ENCODE results near the gene CRACR2A.

The CRACR2A gene

DNA sequence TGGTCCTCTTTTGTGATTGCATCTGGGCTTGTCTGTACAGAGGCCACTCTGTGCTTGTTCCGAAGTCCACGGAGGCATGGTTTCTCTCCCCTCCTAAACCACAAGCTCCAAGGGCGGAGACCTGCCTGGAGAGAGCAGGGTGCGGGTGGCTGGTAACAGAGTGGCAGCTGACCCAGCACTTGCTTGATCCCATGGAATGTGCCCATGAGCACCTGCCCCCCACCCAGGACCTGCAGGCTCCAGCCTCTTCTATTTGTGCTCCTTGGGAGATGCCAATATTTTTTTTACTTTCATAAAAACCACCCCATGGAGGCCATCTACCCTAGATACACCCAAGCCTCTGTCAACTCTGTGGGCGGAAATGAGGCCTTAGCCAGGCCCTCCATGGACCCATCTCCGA lies 157.2 kb downstream of the CRACR2A start:
- DNase-seq, result no peak

DNA sequence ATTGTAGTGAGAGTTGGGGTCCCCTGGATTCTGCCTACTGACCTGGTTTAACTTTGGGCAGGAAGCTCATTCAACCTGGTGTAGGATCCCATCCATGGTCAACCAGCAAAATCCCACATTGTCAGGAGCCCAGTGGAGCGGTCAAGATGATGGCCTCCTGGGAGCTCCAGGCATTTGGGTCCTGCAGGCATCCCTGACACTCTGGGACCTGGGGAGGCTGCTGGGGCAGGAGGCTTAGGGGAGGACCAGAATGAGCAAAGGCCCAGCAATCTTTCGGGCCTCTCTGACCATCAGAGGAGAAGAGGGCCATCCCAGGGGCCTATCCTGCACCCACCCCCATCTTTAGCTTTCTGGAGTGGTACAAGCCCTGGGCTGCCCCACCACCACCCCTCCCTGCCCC lies 157.9 kb downstream of the CRACR2A start:
- no peak for DNase-seq

DNA sequence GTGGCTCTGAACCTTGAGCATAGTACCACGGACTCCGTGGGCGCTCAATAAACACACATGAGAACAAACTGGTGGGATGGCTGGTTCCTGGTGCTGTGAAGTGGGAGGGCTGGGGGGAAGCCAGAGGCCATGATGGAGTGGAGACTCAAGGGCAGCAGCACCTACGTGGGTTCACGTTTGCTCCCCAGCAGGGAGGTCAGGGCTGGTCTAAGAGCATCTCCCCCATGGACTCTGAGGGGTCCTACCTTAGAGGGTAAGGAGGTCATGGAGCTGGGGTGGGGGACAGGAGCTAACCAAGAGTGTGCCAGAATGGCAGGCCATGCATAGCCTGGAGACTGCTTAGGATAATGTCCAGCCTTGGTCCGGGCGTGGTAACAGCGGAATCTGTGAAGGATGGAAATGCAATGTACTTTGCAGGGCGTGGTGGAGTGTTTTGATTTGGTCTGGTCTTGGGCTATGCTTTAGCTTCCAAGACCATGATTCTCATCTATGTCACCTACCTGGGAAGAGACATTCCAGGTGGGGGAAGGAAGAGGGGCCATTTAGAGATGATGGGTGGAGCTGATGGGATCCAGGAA lies 158.9 kb downstream of the CRACR2A start:
- no peak for DNase-seq

DNA sequence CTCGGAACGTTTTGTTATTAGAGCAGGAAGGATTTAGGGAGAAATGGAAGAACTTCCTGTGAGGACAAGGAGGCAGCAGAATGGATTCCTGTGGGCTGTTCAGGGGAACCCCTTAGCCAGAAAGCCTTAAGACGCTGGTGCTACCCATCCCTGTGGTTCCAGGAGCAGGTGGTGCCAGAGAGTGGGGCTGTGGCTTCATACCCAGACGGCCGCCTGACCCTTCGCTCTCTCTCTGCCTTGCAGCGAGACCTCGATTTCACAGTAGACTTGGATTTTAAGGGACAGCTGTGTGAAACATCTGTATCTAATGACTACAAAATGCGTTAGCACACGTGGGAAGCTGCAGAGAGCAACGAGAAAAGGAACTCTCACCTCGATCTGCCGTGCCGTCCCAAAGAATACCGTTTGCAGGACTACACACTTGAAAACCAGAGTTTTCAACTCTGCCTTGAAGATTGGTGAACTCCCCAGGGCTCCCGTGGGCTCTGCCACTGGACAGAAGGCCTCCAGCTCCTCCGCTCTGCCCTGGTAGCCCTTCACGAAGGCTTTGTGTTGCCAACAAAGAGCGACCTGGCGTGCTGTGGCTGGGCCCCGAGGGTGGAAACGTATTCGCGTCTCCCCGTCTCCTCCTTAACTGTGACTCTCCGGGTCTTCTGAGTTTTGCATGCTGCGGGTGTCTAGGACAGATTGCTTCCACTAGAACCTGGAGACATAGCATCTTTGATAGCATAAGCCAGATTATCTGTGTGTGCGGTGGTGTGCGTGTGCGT lies 159.9 kb downstream of the CRACR2A start:
- no peak for DNase-seq

DNA sequence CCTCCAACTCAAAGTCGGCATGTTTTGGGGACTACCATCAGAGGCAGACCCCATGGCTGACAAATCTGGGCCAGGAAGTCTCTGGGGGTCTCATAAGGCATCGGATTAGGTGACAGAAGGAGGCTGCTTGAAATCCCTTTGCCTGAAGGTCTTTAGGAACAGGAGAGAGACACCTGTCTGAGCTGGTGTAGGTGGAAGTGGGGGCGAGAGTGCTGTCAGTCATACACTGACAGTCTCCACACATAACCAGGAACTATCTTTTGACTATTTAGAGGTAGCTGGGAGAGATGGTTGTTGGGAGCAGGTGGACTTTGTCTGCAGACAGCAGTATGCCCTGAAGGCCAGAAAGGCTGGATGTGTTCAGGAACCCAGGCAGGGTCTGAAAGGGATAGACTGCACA lies 163.2 kb downstream of the CRACR2A start:
- no peak for DNase-seq

DNA sequence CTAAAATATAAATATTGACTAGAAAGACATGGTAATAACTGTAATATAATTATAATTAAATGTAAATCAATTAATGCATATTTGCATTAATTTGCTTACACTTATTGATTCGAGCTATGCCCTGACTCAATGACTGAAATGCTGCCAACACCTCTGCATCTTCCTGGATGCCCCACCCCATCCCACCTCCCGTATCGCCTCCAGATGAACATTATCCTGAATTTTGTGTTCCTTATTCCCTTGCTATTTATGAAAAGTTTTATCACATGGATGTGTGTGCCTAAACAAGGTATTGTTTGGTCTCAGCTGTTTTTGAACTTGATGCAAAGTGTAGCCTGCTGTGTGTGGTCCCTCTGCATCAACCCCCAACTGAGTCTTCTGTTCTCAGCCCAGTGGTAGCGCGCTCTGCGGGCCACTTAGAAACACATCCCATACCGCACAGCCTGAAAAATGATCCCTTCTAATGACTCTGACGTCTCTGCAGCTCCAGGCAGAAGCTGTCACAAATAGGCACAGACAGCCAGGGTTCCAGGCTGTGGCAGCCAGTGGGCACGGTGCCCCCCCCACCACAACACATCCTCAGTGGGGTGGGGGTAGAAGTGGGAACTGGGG lies 165.4 kb downstream of the CRACR2A start:
- DNase-seq, result no peak

DNA sequence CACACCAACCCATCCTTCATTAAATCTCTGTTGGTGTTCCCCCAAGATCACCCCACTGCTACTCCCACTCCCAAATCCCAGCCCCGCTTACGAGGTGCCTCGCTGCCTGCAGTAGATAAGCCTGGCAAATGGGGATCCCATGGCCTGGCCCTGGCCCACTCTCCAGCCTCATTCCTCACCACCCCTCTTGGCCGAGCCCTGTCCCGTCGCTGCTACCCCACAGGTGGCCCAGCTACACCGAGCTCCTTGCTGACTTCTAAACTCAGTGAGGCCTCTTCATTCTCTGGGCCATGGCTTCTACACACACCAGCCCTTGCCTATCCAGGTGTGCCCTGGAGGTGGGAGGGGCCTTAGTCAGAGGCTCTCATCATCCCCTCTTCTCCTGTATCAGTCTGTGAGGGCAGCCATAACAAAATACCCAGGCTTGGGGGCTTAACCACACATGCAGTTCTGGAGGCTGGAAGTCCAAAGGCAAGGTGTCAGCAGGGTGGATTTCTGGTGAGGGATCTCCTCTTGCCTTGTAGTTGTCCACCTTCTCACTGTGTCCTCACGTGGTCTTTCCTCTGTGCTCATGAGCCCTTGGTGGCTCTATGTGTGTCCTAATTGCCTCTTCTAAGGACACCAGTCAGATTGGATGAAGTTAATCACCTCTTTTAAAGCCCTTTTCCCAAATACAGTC lies 169.1 kb downstream of the CRACR2A start:
- no peak for DNase-seq

DNA sequence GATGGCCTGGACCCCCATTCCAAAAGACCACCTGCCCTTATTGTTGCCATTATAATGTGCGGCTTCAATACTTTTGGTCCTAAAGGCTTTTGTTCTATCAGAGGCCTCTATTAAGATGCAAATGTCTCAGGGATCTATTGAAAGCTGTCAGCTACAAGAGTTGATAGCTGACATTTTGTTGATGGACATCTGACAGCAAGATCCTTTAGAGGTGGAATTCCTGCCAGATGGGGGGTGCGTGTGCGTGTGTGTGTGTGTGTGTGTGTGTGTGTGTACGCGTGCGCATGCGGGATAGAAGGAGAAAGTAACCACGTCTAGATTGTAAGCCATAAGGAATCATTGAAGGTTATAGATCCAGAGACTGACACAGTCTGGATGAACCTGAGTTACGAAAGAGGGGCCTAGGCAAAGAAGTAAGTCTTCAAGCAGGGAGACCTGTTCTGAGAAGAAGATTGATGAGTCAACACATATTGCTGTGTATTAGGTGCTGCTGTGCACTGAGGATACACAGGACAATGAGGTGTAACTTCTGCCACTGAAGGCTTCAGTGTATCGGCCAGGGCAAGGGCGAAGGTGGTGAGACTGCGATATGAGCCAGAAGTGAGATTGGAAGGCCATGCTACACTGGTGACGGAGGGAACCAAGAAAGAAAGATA lies 172.7 kb downstream of the CRACR2A start:
- DNase-seq, result no peak

DNA sequence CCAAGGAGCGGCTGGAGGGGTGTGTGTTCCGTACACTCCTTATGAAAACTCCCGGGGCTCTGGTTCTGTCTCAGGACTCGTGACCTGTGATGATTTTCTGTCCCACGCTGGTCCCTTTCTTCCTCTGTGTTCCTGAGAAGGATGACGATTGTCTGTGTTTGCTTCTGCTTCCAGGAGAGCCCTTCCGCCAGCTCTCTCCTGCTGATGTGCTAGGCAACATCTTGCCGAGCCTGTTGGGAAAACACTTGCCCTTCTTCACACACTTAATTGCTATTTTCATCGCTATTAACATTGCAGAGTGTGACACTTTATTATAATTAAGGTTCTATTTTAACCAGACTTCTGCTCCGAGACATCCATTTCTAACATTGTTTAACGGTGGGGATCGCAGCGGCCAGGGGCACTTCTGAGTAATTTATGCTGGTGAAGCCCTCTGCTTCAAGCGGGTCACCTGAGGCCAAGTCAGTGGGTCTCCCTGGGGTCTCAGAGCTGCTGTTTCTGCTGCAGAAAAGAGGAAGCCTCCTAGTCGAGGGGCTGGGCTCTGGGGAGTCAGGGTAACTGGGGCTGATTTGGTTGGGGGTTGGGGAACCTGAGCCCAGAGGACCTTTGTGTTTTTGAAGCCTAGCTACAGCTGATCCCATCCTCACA lies 173.3 kb downstream of the CRACR2A start:
- no peak for DNase-seq

DNA sequence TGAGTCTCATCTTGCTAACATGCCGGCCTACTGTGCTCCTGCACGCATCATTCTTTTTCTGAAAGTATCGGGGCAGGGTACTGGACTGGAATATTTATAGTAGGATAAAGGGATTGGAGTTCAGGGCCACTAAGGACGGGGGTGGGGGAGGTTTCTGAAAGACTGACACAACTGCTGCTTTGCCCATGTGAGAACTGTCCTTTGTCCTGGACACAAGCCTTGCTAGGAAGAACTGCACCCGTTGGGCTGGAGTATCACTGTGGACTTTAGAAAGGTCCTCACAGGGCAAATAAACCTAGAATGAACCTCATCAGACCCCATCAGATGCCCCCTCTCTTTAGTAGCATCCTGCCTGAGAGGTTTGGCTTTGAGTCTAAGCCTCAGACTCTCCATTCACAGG lies 174.4 kb downstream of the CRACR2A start:
- DNase-seq, result no peak

DNA sequence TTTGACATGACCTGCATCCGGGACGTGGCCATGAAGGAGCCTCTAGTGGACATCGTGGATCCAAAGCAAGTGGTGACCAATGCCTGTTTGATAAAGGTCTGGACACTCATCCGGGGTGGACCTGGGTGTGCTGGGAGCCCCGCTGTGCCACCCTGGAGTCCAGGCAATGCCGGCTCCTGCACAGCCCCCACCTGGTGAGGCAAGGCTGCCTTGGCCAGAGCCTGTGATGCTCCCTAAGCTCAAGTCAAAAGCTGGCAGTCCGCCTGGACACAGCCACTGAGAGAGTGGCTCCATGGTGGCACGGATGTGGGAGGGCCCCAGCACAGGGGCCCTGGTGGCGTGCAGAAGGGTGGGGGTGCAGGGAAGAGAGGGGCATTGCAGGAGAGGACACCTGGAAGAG lies 176.0 kb downstream of the CRACR2A start:
- DNase-seq, result no peak

DNA sequence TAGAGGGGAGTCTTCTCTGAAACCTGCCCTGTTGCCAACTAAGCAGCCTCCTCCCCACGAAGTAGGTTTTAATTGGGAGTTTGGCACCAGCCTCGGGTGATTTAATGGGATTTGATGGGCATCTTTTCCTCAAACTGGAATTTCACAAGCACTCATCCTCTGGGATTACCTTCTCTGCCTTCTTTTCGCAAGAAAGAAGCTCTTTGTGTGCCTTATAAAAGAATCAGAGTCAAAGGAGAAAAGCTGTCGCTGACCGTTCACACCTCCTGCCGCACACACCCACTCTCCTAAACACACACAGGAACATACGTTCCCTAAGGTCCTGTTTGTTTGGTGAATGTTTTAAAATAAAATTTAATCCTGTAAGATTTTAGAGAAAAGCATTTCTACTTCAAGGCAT lies 177.9 kb downstream of the CRACR2A start:
- DNase-seq, result no peak

DNA sequence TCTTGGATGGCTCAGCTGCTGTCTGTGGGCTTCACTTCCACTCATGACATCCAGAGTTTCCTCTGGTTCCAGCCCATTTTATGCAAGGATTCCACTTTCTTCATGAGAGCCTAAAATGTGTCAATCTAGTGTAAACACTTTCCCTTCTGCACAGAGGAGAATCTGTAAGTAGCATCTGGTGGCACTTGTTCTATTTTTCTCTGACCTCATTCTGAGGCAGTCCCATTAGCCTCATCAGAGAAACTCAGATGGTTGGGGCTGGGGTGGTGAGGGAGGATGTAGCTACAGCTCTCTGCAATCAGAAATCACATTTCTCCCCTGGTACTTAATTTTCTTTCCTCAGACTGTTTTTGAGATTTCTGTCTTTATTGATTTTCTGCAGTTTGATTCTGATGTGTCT lies 180.3 kb downstream of the CRACR2A start:
- no peak for DNase-seq

DNA sequence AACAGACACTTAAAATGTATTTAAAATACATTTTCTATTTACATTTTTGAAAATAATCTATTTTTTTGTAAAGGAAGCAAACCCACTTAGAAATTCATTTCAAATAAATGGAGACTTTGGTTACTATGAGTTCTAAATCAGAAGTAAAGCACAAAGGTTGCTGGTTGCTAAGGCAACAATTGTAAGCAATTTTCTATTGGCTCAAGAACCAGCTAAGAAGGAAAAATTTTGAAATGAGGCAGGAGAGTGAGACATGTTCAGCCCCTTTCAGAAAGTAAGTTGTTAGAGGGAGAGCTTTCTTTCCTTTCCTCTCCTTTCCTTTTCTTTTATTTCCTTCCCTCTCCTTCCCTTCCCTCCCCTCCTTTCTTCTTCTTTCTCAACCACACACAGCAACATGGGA lies 181.2 kb downstream of the CRACR2A start:
- no peak for DNase-seq

DNA sequence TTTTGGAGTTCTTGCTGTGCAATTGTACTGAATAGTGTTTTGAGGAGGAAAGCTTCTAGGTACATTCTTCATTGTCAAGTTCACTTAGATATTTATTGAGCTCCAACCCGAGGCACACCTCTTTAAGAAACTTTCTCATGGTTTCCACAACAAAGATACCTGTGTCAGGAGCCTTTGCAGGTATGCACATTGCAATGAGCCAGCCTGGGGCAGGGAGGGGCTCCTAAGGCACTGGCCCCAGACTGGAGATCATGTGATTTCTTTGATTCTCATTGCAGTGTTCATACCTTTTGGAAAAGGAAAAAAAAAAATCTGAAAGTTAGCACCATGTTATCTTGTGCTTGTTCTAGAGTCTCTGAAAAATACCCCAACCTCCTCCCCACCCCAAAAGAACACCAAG lies 181.6 kb downstream of the CRACR2A start:
- no peak for DNase-seq

DNA sequence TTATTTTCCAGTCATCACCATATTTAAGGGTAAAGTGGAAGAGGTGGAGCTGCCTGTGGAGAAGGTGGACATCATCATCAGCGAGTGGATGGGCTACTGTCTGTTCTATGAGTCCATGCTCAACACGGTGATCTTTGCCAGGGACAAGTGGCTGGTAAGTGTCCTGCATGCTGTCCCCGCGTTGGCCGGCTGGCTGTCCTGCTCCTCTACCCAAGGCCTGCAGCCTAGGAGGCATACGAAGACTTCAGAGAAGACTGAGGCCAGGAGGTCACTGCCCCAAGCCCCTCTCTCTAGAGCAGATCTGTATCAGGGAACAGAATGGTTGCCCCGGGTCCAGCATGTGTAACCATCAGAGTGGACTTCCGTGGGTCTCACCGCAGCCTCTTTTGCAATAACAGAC lies 184.2 kb downstream of the CRACR2A start:
- DNase-seq, result no peak

DNA sequence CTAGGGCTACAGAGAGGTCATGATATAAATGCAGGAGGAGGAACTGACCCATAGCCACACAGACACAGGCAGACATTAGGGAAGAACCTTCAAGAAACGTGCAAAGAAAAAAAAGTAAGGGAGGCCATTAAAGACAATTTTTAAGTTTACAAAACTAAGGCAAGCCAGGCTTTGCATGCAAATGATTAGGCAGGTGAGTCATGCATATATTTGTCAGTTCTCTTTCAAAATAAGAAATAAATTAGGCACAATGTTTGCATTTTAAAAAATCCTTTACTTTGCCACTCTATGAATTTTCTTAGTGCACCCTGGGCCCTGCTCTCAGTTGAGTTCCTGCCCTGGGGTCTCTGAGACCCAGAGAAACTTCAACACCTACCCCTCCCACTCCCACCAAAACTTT lies 186.9 kb downstream of the CRACR2A start:
- no peak for DNase-seq
